ENCODE measurements around the gene PRDM7. TPM values are rescaled to one million over a fixed set of nuclear protein-coding genes. Genes with fewer than 3 reads are reported as not detected.

PRDM7 gene
- total RNA-seq, 1 donor from 2014 or later, result not detected

GRCh38 chr16:90032674-90033331, 44.3 kb downstream of the PRDM7 start:
- TF ChIP-seq EZH2 (IDR thresholded peaks at IDR 0.05; ENCODE audit: insufficient read depth, low read length), result no peak
- TF ChIP-seq CTCF (IDR thresholded peaks at IDR 0.05; ENCODE audit: insufficient read depth, low read depth, low read length), result no peak
- no peak overlapping the region for H3K27ac Mint-ChIP-seq (ENCODE audit: unreplicated experiment)
- no peak overlapping the region for H3K9ac ChIP-seq (ENCODE audit: low read length)
- no peak overlapping the region for H3K4me2 ChIP-seq (ENCODE audit: low read length)
- FAIRE-seq (no peak), DNase-seq (ENCODE audit: low read depth) (peak; percentile 13)
- H3K36me3 Mint-ChIP-seq (ENCODE audit: low read depth, unreplicated experiment), result peaks cover 26% of the 10 kb centered on the region
- peaks cover 7% of the 10 kb centered on the region for H3K36me3 ChIP-seq (ENCODE audit: insufficient read depth, low read length)
- H3K27ac ChIP-seq (ENCODE audit: low read depth, low read length), result no peak overlapping the region
- H3K27me3 Mint-ChIP-seq (ENCODE audit: low read depth, unreplicated experiment), result no peaks in the 10 kb centered on the region
- no peaks in the 10 kb centered on the region for H3K79me2 ChIP-seq (ENCODE audit: insufficient read depth, low read length)
- H2AFZ ChIP-seq (ENCODE audit: low read depth, low read length), result no peak overlapping the region
- no peaks in the 10 kb centered on the region for H3K4me1 ChIP-seq (ENCODE audit: insufficient read depth, low read length)
- H4K20me1 ChIP-seq (ENCODE audit: insufficient read depth, low read length), result peaks cover 35% of the 10 kb centered on the region
- H3K4me3 Mint-ChIP-seq (ENCODE audit: unreplicated experiment), result no peak overlapping the region
- no peaks in the 10 kb centered on the region for H3K9me3 Mint-ChIP-seq (ENCODE audit: unreplicated experiment)
- H3K4me1 Mint-ChIP-seq (ENCODE audit: low read depth, unreplicated experiment), result no peaks in the 10 kb centered on the region
- no peaks in the 10 kb centered on the region for H3K27me3 ChIP-seq (ENCODE audit: insufficient read depth, low read length)
- no peak overlapping the region for H3K4me3 ChIP-seq (ENCODE audit: insufficient read depth, low read depth, low read length)
- H3K9me3 ChIP-seq (ENCODE audit: insufficient read depth, low read depth, low read length), result no peaks in the 10 kb centered on the region

GRCh38 chr16:90031931-90032673, 45.0 kb downstream of the PRDM7 start:
- H3K27ac ChIP-seq (ENCODE audit: low read depth, low read length), result no peak overlapping the region
- Mint-ChIP-seq H3K4me3 (ENCODE audit: unreplicated experiment) (no peak overlapping the region), H3K27me3 (ENCODE audit: low read depth, unreplicated experiment) (no peaks in the 10 kb centered on the region), H3K9me3 (ENCODE audit: unreplicated experiment) (no peaks in the 10 kb centered on the region), H3K36me3 (ENCODE audit: low read depth, unreplicated experiment) (peaks cover 26% of the 10 kb centered on the region), H3K4me1 (ENCODE audit: low read depth, unreplicated experiment) (no peaks in the 10 kb centered on the region), H3K27ac (ENCODE audit: unreplicated experiment) (no peak overlapping the region)
- no peak overlapping the region for H3K9ac ChIP-seq (ENCODE audit: low read length)
- H3K9me3 ChIP-seq (ENCODE audit: insufficient read depth, low read depth, low read length), result no peaks in the 10 kb centered on the region
- no peak overlapping the region for H2AFZ ChIP-seq (ENCODE audit: low read depth, low read length)
- peaks cover 35% of the 10 kb centered on the region for H4K20me1 ChIP-seq (ENCODE audit: insufficient read depth, low read length)
- H3K4me2 ChIP-seq (ENCODE audit: low read length), result no peak overlapping the region
- no peaks in the 10 kb centered on the region for H3K79me2 ChIP-seq (ENCODE audit: insufficient read depth, low read length)
- no peak for FAIRE-seq
- no peaks in the 10 kb centered on the region for H3K27me3 ChIP-seq (ENCODE audit: insufficient read depth, low read length)
- no peak for TF ChIP-seq EZH2 (IDR thresholded peaks at IDR 0.05; ENCODE audit: insufficient read depth, low read length)
- TF ChIP-seq CTCF (IDR thresholded peaks at IDR 0.05; ENCODE audit: insufficient read depth, low read depth, low read length), result no peak
- no peaks in the 10 kb centered on the region for H3K4me1 ChIP-seq (ENCODE audit: insufficient read depth, low read length)
- H3K36me3 ChIP-seq (ENCODE audit: insufficient read depth, low read length), result peaks cover 7% of the 10 kb centered on the region
- peak; percentile 24 for DNase-seq (ENCODE audit: low read depth)
- H3K4me3 ChIP-seq (ENCODE audit: insufficient read depth, low read depth, low read length), result no peak overlapping the region
